HL-60 (cell line): ENCODE measurements around the gene ZNF236.

ENCODE experiments used
- DNase-seq, 2 experiments: peaks; one replicate each; pipeline ENCODE4 v3.0.0-alpha.2; 2010 to 2020; ENCODE audit warnings: low read depth in 1 of 2, low spot score in 1 of 2
- H3K27ac ChIP-seq: fragments of 250-450 bp; sonication (Bioruptor Pico); replicated peaks from 2 replicates; pipeline ENCODE4 v1.5.1; 2020; ENCODE audit warnings: mild to moderate bottlenecking, moderate library complexity
- H3K27me3 ChIP-seq: fragments of 250-450 bp; sonication (Bioruptor Pico); 2 replicates; pipeline ENCODE4 v1.5.1; 2021; ENCODE audit warnings: mild to moderate bottlenecking, moderate library complexity; ENCODE audit not compliant: insufficient read depth, poor library complexity, severe bottlenecking
- H3K4me3 ChIP-seq: replicated peaks from 2 replicates; pipeline ENCODE4 v1.5.1; 2011; ENCODE audit warnings: mild to moderate bottlenecking, control low read depth, low read length; ENCODE audit not compliant: insufficient read depth
- CTCF ChIP-seq: IDR thresholded peaks from one replicate; pipeline ENCODE4 v1.5.1; 2011; ENCODE audit warnings: low read length, control low read depth, inconsistent platforms; ENCODE audit not compliant: insufficient read depth
- GABPA ChIP-seq: IDR thresholded peaks from 2 replicates; pipeline ENCODE4 v1.6.1; 2012; ENCODE audit warnings: low read depth
- POLR2AphosphoS5 ChIP-seq: IDR thresholded peaks from 2 replicates; pipeline ENCODE4 v1.6.1; 2012; ENCODE audit warnings: low read depth
- REST ChIP-seq: IDR thresholded peaks from 2 replicates; pipeline ENCODE4 v1.6.1; 2012; ENCODE audit warnings: low read depth; ENCODE audit not compliant: insufficient replicate concordance
- SPI1 ChIP-seq: IDR thresholded peaks from 2 replicates; pipeline ENCODE4 v1.6.1; 2012; ENCODE audit warnings: low read depth, mild to moderate bottlenecking, borderline replicate concordance

Gene ZNF236

GRCh38 chr18:76920974-76921373 is 98.6 kb downstream of the ZNF236 start:
- H3K27ac ChIP-seq: no peak overlapping the region
- no peak overlapping the region for H3K4me3 ChIP-seq
- H3K27me3 ChIP-seq: no peaks in the 10 kb centered on the region
- DNase-seq: no peak
- no peak for TF ChIP-seq GABPA
- TF ChIP-seq SPI1: no peak
- no peak for TF ChIP-seq POLR2AphosphoS5
- no peak for TF ChIP-seq REST
- TF ChIP-seq CTCF: no peak

- Histone ChIP-seq H3K27ac (no peak overlapping the region), H3K27me3 (no peaks in the 10 kb centered on the region), H3K4me3 (no peak overlapping the region)
- no peak for TF ChIP-seq SPI1
- no peak for TF ChIP-seq POLR2AphosphoS5
- peak; percentile 91 for TF ChIP-seq CTCF
- peak; percentile 24 to 84 for DNase-seq
These were observed 99.8 kb downstream of the ZNF236 start for GRCh38 chr18:76922107-76922506.

- Histone ChIP-seq H3K4me3 (no peak overlapping the region), H3K27me3 (no peaks in the 10 kb centered on the region), H3K27ac (no peak overlapping the region)
- TF ChIP-seq POLR2AphosphoS5 (no peak), CTCF (peak; percentile 44), SPI1 (no peak), GABPA (no peak)
- peak in 1 of 2 experiments; percentile 24 for DNase-seq
These were observed 101.2 kb downstream of the ZNF236 start for GRCh38 chr18:76923485-76924085.

GRCh38 chr18:76925501-76925900 is 103.1 kb downstream of the ZNF236 start:
- Histone ChIP-seq H3K27ac (no peak overlapping the region), H3K4me3 (no peak overlapping the region), H3K27me3 (no peaks in the 10 kb centered on the region)
- TF ChIP-seq REST: no peak
- no peak for TF ChIP-seq GABPA
- no peak for TF ChIP-seq SPI1
- no peak for TF ChIP-seq POLR2AphosphoS5
- TF ChIP-seq CTCF: no peak
- DNase-seq: no peak
